GM19193 (cell line): ENCODE results near the gene DNAH6.

Experiments
- POLR2A ChIP-seq: IDR thresholded peaks from 4 replicates; pipeline ENCODE4 v1.6.1; 2011; ENCODE audit not compliant: insufficient read depth, insufficient read length; ENCODE audit errors: extremely low read depth

Gene DNAH6

DNA sequence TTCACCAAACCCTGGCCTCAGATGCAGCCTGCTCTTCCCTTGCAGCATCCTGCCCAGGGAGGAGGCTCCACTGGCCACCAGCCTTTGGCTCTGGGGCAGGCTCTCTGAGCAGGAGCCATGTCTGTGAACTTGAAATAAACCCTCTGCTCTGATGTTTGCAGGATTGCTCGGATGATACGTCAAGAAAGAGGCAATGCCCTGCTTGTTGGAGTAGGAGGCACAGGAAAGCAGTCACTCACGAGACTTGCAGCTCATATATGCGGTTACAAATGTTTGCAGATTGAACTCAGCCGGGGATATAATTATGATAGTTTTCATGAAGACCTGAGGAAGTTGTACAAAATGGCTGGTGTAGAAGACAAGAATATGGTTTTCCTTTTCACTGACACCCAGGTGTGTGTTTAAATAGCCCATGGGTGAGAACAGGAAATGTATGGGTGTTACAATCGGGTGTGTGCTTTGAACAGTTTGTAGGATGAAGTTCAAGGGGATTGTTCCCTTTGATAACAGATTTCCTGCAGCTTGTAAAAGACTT, 177.9 kb downstream of the DNAH6 start:
- TF ChIP-seq POLR2A: no peak

DNA sequence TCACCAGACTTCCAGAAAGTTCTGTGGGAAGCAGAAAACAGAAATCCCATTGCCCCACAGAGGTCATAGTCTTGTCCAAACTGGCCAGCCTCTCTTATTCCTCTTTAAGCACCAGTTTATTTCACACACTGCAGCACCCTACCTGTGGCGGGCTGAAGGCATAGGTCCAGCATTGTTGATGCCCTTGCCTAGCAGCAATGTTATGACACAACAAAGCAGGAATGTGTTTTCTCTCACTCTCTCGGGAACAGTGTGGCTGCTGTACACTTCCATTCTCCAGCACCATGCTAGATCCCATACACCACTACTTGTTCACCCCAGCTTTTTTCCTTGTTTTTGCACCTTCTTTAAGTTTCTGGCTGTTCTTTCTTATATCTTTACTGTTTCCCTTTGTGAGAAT, 181.6 kb downstream of the DNAH6 start:
- TF ChIP-seq POLR2A: no peak

DNA sequence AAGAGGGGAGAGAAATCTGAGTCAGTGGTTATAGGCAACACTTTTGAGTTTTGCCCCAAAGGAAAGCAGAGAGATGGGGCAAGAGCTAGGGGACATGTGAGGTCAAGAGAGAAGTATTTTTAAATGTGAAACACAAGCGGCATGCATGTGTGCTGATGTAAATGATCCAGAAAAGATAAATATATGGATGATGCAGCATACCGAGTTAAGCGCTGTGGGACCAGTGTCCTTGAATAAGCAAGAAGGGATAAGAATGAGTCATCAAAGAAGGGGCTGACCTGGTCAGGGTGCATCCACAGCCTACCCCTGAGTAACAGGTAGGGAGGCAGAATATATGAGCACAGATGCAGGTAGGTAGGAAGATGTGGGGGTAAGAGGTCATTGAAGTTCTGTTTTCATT, 183.7 kb downstream of the DNAH6 start:
- TF ChIP-seq POLR2A: no peak

- TF ChIP-seq POLR2A: no peak
Measured at GRCh38 chr2:84701880-84702279, 185.6 kb downstream of the DNAH6 start.

GRCh38 chr2:84702941-84703340, 186.6 kb downstream of the DNAH6 start:
- TF ChIP-seq POLR2A: no peak

GRCh38 chr2:84703831-84704230, 187.5 kb downstream of the DNAH6 start:
- no peak for TF ChIP-seq POLR2A

DNA sequence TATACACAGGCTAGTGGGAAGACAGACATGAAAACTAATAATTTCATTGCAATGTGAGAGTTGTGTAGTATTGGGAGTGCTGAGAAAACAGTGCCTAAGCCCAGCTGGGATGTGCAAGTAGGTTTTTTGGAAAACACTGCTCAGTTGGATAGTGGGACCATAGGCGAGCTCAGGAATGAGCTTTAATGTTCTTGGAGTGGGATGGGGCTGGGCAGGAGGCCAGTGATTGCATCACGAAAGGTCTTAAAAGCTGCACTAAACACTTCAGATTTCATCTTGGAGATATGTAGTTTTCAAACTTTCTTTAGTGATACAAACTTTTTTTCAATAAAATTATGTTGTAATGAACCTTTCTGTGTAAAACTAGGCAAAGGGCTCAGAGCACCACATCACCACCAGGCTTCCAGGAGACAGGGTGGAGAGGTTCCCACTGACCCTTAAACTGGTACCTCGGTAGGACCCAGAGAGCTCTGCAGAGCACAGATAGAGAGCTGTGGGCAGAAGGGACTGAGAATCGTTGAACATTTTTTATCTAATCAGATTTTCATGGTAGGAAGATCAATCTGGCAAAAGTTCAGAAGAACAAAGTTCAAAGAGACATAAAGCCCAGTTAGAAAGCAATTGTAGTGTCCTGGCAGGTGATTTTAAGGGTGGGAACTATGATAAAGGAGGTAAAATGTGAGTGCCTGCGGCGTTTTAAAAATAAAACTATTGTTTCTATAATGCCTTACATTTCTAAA, 188.4 kb downstream of the DNAH6 start:
- no peak for TF ChIP-seq POLR2A

- TF ChIP-seq POLR2A: no peak
Measured at GRCh38 chr2:84705858-84706257, 189.6 kb downstream of the DNAH6 start.

DNA sequence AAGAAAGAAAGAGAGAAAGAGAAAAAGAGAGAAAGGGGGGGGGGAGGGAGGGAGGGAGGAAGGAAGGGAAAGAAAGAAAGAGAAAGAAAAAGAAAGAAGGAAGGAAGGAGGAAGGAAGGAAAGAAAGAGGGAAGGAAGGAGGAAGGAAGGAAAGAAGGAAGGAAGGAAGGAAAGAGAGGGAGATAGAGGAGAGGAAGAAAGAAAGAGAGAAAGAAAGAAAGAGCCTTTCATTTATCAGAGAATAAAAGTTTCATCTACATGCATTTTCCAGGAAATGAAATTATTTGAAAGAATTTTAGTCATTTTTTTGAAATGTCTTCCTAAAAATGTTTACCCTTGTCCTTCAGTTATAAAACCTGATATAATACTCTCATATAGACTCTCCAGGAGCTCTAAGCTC, 192.1 kb downstream of the DNAH6 start:
- TF ChIP-seq POLR2A: no peak

GRCh38 chr2:84711651-84712050, 195.4 kb downstream of the DNAH6 start:
- TF ChIP-seq POLR2A: no peak

DNA sequence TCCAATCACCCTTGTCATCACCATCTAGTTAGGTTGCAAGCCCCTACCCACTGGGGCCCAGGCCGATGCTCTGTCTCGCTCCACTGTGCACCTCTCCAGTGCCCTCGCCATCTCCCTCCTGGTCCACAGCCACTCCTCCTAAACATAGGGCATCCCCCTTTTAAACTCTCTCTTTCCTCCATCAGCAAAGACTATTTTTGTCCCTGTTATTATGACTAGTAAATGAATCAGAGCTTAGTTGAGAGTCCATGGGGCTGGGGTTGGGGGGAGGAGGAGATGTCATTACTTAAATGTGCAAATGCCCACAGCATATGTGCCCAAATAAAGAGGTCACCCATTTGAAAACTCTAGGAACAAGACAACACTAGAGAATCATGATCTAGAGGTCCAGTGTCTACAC, 197.1 kb downstream of the DNAH6 start:
- no peak for TF ChIP-seq POLR2A

- TF ChIP-seq POLR2A: no peak
Measured at GRCh38 chr2:84716564-84716963, 200.3 kb downstream of the DNAH6 start.

- TF ChIP-seq POLR2A: no peak
Measured at GRCh38 chr2:84717302-84717701, 201.0 kb downstream of the DNAH6 start.

GRCh38 chr2:84719434-84719833, 203.1 kb downstream of the DNAH6 start:
- TF ChIP-seq POLR2A: no peak

GRCh38 chr2:84723831-84724230, 207.5 kb downstream of the DNAH6 start:
- no peak for TF ChIP-seq POLR2A

DNA sequence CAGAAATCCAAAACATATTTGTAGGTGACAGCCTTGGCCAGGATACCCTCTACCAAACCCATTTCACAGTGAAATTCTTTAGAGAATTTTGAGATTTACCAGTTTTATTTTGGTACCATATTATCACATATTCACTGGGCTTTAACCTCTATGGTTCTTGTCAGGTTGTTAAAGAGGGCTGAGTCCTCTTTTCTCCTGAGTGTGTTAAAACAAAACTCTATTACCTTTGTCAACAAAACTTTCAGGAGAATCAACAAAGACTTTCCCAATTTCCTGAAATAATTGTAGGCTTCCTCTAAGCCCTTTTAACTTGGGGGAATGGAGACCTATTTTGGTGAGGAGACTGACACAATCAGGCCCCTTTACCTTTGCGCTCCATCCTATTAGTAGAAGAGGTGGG, 209.4 kb downstream of the DNAH6 start:
- TF ChIP-seq POLR2A: no peak

DNA sequence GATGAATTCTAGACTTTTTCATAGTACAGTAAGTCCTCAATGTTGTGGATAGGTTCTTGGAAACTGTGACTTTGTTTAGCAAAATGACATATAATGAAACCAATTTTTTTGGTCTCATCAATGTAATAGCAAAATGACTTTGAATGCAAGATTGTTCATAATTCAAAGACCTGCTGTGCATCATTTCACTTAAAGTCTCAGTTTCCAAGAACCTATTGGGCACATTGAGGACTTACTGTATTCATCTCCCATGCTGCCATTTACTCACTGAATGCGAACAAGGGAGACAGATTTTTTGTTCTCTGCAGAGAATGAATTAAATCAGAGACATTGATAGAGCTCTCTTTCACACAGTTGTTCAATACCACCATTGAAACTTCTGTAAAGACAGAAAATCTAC, 211.0 kb downstream of the DNAH6 start:
- TF ChIP-seq POLR2A: no peak
